ENCODE measurements around the gene CACNA2D1.

The CACNA2D1 gene

DNA sequence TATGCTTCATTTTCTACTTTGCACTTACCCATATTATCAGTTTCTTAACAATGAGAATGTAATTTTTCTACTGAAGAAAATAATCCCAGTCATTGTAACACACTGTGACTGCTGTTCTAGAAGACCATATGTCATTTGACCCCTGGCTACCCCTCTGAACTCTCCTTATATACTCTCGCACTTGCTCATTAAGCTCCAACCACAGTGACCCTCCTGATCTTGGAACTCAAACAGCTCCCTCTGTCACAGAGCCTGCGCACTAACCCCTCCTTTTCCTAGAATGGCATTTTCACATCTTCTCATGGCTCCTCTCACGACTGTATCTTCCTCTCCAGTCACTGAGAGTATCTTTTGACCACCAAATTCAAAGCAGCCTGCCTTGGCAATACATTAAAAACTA is 169.7 kb downstream of the CACNA2D1 start:
- TF ChIP-seq, protein P1, sequence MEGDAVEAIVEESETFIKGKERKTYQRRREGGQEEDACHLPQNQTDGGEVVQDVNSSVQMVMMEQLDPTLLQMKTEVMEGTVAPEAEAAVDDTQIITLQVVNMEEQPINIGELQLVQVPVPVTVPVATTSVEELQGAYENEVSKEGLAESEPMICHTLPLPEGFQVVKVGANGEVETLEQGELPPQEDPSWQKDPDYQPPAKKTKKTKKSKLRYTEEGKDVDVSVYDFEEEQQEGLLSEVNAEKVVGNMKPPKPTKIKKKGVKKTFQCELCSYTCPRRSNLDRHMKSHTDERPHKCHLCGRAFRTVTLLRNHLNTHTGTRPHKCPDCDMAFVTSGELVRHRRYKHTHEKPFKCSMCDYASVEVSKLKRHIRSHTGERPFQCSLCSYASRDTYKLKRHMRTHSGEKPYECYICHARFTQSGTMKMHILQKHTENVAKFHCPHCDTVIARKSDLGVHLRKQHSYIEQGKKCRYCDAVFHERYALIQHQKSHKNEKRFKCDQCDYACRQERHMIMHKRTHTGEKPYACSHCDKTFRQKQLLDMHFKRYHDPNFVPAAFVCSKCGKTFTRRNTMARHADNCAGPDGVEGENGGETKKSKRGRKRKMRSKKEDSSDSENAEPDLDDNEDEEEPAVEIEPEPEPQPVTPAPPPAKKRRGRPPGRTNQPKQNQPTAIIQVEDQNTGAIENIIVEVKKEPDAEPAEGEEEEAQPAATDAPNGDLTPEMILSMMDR (IDR thresholded peaks at IDR 0.05; ENCODE audit: low read depth, low read length) = no peak
- H3K4me3 ChIP-seq (replicated peaks in 1 of 2; ENCODE audit: low read depth in 2 of 2, low read length in 2 of 2) = no peak overlapping the region
- DNase-seq (ENCODE audit: low read depth in 2 of 2) = no peak

DNA sequence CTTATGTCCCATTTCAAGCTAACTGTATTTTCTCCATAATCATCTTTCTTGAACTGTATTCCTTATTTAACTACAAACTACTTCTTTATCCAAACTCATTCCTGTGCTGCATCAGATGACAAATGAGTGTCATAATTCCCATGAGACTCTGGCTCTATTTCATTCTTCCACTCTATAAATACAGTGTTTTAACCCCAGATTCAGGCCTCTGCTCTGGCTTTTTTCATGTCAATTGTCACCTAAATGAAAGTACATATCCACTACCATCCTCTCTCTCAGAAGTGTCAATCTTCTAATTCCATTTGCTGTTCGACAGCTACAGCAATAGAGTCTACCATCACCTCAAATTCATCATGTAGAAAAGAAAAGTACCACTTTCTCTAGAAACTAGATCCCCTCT is 172.7 kb downstream of the CACNA2D1 start:
- DNase-seq (ENCODE audit: low read depth in 2 of 2) = no peak
- TF ChIP-seq, protein P1 (IDR thresholded peaks at IDR 0.05; ENCODE audit: low read depth, low read length) = no peak
- H3K4me3 ChIP-seq (replicated peaks in 1 of 2; ENCODE audit: low read depth in 2 of 2, low read length in 2 of 2) = no peak overlapping the region

DNA sequence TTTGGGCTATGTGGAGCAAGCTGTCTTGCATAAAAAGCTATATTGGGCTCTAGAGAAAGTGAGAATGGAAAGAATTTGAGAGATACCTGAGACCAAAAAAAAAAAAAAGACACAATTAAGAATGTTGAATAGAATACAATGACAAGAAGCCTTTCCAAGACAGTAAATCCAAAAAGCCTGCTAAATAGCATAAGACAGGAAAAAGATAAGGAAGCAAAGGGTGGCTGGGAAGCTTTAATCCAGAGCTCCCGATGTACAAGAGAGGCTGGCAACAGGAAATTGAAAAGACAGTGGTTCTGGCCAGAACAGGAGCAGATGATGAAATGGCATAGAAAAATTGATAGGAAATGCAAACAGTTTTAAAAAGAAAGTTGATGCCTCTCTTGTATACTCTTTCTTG is 174.9 kb downstream of the CACNA2D1 start:
- peak in 1 of 2 donors; percentile 24 for DNase-seq (ENCODE audit: low read depth in 2 of 2)
- TF ChIP-seq, protein P1 (IDR thresholded peaks at IDR 0.05; ENCODE audit: low read depth, low read length) = no peak

DNA sequence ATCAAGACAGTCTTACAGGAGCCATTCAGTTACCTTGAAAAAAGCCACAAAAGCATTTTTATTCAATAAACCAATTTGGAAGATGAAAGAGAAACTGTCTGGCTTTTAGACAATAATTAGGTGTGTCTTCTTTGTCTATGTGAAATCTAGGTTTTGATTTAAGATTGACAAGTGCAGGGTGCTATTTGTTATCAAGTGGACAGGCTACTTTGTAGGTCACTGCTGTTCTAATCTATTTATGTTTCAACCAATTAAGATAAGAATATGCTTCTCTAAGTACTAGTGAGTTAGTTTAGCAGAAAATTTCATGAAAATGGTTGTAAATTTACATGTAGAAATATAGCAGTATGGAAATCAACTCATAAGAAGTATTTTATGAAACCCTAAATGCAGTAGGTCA is 177.5 kb downstream of the CACNA2D1 start:
- no peak for DNase-seq (ENCODE audit: low read depth in 2 of 2)

More for the DNA sequence above, 174.9 kb downstream of the CACNA2D1 start:
- no peak overlapping the region for H3K4me3 ChIP-seq (replicated peaks in 1 of 2; ENCODE audit: low read depth in 2 of 2, low read length in 2 of 2)

DNA sequence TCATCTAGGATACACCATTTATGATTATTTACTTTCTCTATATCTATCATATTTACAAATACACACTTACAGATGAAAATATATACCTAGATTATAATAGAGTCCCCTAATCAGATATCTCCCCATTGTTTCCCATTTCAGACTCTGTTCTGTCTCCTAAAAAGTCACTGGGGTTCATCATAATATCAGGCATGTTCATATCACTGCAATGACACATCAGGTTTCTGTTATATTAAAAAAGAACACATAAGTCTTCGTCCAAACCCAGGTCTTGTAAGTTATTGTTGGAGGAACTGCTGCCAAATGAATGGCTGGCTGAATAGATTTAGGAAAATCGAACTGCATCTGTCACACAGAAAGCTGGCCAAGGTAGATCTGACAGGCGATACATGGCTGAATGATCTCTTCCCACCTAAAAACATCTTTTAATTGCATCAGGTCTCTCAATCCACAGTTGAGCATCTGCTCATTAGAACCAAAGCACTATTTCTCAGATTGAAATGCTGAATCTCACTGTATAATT is 178.7 kb downstream of the CACNA2D1 start:
- H3K4me3 ChIP-seq (replicated peaks in 1 of 2; ENCODE audit: low read depth in 2 of 2, low read length in 2 of 2) = no peak overlapping the region

More for the DNA sequence above, 177.5 kb downstream of the CACNA2D1 start:
- H3K4me3 ChIP-seq (replicated peaks in 1 of 2; ENCODE audit: low read depth in 2 of 2, low read length in 2 of 2) = no peak overlapping the region
- TF ChIP-seq, protein P1 (IDR thresholded peaks at IDR 0.05; ENCODE audit: low read depth, low read length) = no peak

DNA sequence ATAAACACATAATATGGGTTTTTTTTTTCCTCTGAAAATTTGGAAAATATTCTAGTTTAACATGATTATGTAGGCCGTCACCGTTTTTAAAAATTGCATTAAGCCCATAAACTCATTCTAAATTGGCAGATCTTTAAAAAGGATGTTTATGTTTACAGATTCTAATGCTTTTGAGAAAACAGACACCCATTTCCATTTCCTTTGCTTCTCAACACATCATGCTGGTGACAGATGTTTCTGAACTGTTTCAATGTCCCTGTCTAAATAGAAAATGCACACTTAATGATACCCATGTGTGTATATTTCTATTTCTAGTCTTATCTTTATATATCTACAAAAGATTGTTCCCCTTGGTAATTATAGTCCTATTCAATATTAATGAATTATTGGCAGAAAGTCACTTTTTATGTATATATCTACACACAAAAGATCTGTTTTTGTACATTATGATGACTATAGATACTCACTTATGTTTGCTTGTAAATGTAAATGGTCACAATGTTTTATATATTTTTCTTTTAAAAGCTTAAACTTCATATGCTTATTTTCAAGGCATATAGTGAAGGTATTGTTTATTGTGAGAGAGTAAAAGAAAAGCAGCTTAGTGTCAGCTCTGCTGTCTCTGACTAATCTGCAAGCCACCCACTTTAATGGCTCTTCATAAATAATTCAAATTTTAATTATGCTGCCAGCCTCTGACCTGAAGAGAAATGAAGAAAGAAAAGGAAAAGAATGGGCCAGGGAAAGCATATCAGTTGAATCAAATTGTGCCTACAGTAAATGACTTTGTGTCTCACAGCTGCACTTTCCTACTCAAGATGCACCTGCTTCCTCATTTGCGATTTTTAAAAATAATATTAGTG is 179.4 kb downstream of the CACNA2D1 start:
- no peak overlapping the region for H3K4me3 ChIP-seq (replicated peaks in 1 of 2; ENCODE audit: low read depth in 2 of 2, low read length in 2 of 2)
- TF ChIP-seq, protein P1 (IDR thresholded peaks at IDR 0.05; ENCODE audit: low read depth, low read length) = no peak
- no peak for DNase-seq (ENCODE audit: low read depth in 2 of 2)

More for the DNA sequence above, 178.7 kb downstream of the CACNA2D1 start:
- TF ChIP-seq, protein P1 (IDR thresholded peaks at IDR 0.05; ENCODE audit: low read depth, low read length) = no peak
- DNase-seq (ENCODE audit: low read depth in 2 of 2) = no peak
